Measurements from ENCODE around the gene HOXA5. TPM values are rescaled to one million over a fixed set of nuclear protein-coding genes. Genes with fewer than 3 reads are reported as not detected.

The HOXA5 gene
- total RNA-seq, 4 donors from 2014 or later: 7.8 to 24.8 (median 14.7) TPM

DNA sequence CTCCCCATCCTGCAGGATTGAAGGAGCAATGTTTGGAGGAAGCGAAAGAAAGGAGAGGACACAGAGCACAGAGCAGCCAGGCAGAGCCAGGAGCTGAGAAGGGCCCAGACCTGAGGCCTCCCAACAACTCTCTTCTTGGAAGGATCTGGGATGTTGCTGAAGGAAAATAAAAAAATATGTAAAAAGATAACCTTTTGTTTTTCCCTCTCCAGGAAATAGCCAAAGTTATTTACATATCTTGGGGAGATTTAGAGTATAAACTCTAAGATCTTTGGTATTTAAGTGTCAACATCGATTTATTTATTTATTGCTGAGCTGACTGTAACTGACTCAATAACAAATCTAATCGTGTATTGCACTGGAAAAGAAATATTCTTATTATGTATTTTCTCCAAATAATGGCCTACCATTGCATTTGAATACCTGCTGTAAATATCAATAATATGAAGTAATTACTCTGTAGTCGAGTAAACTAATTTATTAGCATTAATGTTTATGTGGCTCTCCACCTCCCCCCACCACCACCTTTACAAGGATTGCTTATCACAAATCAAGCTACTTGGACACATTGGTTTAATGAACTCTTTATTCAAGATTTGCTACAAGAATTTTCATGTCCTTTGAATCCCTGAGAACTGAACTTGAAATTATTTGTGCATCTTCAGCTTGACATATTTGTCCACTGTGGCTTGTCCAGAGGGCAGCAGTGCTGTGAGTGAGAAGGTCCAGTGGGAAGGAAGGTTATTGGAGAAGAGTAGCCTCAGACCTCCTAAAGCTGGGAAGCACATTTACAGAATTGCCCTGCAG lies 43.4 kb upstream of the HOXA5 start:
- DNase-seq (ENCODE audit: extremely low spot score): no peak
- peaks cover 42 to 67% (median 53%) of the 10 kb centered on the region in 4 donors for H3K4me1 ChIP-seq
- no peaks in the 10 kb centered on the region for H3K9me3 ChIP-seq
- H3K36me3 ChIP-seq: no peaks in the 10 kb centered on the region
- TF ChIP-seq POLR2A (IDR thresholded peaks at IDR 0.05; ENCODE audit: low read depth): no peak
- no peak for TF ChIP-seq EP300 (IDR thresholded peaks at IDR 0.05)
- TF ChIP-seq POLR2AphosphoS5 (IDR thresholded peaks at IDR 0.05): no peak
- TF ChIP-seq, protein P1, sequence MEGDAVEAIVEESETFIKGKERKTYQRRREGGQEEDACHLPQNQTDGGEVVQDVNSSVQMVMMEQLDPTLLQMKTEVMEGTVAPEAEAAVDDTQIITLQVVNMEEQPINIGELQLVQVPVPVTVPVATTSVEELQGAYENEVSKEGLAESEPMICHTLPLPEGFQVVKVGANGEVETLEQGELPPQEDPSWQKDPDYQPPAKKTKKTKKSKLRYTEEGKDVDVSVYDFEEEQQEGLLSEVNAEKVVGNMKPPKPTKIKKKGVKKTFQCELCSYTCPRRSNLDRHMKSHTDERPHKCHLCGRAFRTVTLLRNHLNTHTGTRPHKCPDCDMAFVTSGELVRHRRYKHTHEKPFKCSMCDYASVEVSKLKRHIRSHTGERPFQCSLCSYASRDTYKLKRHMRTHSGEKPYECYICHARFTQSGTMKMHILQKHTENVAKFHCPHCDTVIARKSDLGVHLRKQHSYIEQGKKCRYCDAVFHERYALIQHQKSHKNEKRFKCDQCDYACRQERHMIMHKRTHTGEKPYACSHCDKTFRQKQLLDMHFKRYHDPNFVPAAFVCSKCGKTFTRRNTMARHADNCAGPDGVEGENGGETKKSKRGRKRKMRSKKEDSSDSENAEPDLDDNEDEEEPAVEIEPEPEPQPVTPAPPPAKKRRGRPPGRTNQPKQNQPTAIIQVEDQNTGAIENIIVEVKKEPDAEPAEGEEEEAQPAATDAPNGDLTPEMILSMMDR (IDR thresholded peaks at IDR 0.05): no peak
- no peak overlapping the region for H3K4me3 ChIP-seq
- intact Hi-C loops (cut with DNase I): no loop called here
- no peak overlapping the region for H3K27ac ChIP-seq (replicated peaks in 1 of 4)
- WGBS: 32% methylated on average over 4 of the region's 4 CpGs
- peaks cover 15 to 100% (median 99%) of the 10 kb centered on the region in 4 donors for H3K27me3 ChIP-seq

DNA sequence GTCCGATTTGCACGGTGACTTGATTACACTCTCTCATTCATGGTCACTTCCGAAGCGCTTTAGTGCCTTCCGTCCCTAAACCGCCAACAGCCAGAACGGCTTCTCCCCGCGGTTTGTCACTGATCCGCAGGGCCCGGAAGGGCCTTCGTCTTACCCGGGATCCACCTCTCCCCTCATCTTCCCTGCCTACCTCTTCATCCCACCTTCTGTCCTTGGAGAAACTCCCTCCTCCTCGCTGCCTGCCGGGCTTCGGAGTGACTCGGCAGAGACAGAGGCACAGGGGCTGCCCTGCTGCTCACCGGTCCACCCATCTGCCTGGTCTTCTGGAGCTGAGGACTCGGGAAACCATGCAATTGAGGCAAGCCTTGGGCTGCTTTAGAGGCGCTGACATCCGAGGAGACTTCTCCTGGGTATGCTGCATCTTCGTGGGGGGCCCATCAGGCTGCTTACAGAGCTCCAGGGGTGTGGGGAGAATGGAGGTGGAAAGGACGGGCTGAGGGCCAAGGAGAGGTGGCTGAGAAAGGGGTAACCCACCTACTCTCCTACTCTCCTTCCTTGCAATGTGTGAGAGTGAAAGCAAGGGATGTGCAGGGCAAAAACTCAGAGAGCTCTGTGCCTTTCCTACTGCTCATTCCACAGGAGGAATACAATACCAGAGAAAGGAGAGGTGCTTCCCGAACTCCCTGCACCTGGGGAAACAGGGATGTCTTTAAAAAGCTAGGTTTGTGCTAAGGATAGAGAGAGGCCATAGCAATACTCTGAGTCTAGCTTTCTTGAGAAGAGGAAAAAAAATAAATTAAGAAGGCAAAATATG lies 42.6 kb upstream of the HOXA5 start:
- intact Hi-C loops (cut with DNase I): no loop called here
- TF ChIP-seq POLR2AphosphoS5 (IDR thresholded peaks at IDR 0.05) (no peak), EP300 (IDR thresholded peaks at IDR 0.05) (no peak), POLR2A (IDR thresholded peaks at IDR 0.05; ENCODE audit: low read depth) (no peak)
- TF ChIP-seq, protein P1 (IDR thresholded peaks at IDR 0.05): no peak
- H3K4me1 ChIP-seq: peaks cover 42 to 66% (median 51%) of the 10 kb centered on the region in 4 donors
- WGBS: 9% methylated on average over 23 of the region's 24 CpGs
- H3K4me3 ChIP-seq: no peak overlapping the region
- DNase-seq (ENCODE audit: extremely low spot score): no peak
- peaks cover 15 to 100% (median 96%) of the 10 kb centered on the region in 4 donors for H3K27me3 ChIP-seq
- H3K9me3 ChIP-seq: no peaks in the 10 kb centered on the region
- no peaks in the 10 kb centered on the region for H3K36me3 ChIP-seq
- H3K27ac ChIP-seq (replicated peaks in 1 of 4): no peak overlapping the region

DNA sequence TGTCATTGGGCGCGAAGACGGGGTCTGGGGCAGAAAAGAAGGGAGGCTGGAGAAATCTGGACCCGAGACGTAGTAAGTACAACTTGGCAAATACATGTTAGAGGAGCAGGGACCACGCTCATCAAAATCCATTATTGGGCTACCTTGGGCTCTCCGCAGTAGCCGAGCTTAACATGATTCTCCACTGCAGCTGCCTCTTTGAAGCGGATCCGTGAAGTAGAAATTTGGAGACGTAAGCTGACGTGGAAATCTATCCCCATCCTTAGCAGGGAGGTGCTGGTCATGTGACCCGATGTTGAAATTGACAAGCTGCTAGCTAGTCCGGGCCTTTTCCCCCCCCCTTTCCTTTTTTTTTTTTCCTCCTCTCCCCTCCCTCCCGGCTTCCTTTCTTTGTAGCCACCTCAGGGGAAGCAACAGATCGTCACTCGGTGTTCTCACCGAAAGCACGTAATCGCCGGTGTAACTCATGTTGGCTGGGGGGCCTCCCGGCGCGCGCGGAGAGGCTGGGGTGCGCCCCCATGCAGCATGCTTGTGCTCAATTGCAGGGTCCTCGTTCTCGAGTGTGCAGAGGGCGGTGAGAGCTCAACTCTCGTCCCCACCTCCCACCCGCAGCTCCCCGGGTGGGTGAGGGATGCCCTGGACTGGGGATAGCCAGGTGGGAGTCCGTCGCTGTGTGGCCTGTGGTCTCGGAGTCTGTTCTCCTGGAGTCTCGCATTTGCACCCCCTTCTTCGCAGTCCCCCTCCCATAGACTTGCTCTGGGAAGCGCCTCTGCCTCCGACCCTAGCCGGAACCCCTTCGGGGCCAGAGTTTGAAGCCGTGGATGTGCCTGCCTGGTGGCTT lies 41.8 kb upstream of the HOXA5 start, which contains the start of gene HOXA11:
HOXA11 (minus strand) TSS at position 220 of the 841 bp plus-strand sequence; CDS start at position 132, 88 bp downstream.
- TF ChIP-seq POLR2A (IDR thresholded peaks at IDR 0.05; ENCODE audit: low read depth): no peak
- TF ChIP-seq POLR2AphosphoS5 (IDR thresholded peaks at IDR 0.05): no peak
- TF ChIP-seq EP300 (IDR thresholded peaks at IDR 0.05): no peak
- TF ChIP-seq, protein P1 (IDR thresholded peaks at IDR 0.05): no peak
- peak within 1 kb of the TSS; percentile 38 to 49 (median 43) for H3K4me3 ChIP-seq
- WGBS: 6% methylated on average over 43 of the region's 43 CpGs
- no peak for DNase-seq (ENCODE audit: extremely low spot score)
- intact Hi-C loops (cut with DNase I): no loop called here
- peaks cover 42 to 68% (median 52%) of the 10 kb centered on the region in 4 donors for H3K4me1 ChIP-seq
- no peak within 1 kb of the TSS for H3K27ac ChIP-seq (replicated peaks in 1 of 4)
- no peaks in the 10 kb centered on the region for H3K36me3 ChIP-seq
- no peaks in the 10 kb centered on the region for H3K9me3 ChIP-seq
- peaks cover 15 to 100% (median 94%) of the 10 kb centered on the region in 4 donors for H3K27me3 ChIP-seq

DNA sequence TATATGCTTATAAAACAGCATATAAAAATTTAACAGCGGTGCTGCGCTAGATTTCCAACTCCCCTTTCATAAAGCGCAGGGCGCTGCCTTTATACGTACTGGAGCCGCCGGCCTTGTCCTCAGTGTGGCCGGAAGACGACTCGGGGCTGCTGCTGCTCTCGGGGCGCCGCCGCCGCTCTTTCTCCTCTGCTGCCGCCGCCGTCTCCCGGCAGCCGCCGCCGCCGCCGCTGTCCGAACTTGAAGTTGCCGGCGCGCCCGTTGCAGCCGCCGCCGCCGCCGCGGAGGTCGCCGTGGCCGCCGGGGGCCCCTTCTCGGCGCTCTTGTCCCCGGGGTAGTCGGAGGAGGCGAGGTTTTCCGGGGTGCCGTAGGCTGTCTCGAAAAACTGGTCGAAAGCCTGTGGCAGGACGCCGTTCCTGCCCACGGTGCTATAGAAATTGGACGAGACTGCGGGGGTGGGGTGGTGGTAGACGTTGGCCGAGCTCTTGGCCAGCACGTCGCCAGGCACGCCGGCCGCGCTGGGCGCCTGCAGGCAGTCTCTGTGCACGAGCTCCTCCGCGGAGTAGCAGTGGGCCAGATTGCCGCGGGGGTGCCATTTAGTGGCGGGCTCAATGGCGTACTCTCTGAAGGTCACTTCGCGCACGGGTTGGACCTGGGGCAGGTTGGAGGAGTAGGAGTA lies 41.0 kb upstream of the HOXA5 start:
- Histone ChIP-seq H3K4me3 (peak overlapping the region; percentile 38 to 49 (median 43)), H3K9me3 (no peaks in the 10 kb centered on the region), H3K27me3 (peaks cover 15 to 100% (median 95%) of the 10 kb centered on the region in 4 donors), H3K4me1 (peaks cover 49 to 76% (median 59%) of the 10 kb centered on the region in 4 donors), H3K27ac (replicated peaks in 1 of 4) (no peak overlapping the region), H3K36me3 (no peaks in the 10 kb centered on the region)
- 3% methylated on average over 36 of the region's 72 CpGs for WGBS
- TF ChIP-seq POLR2AphosphoS5 (IDR thresholded peaks at IDR 0.05) (no peak), EP300 (IDR thresholded peaks at IDR 0.05) (no peak), POLR2A (IDR thresholded peaks at IDR 0.05; ENCODE audit: low read depth) (no peak)
- TF ChIP-seq, protein P1 (IDR thresholded peaks at IDR 0.05): no peak
- intact Hi-C loops (cut with DNase I): no loop called here
- no peak for DNase-seq (ENCODE audit: extremely low spot score)

All from esophagus muscularis mucosa (tissue), 4 donors.